Measurements from ENCODE around the gene PHACTR4. TPM values are rescaled to one million over a fixed set of nuclear protein-coding genes. Genes with fewer than 3 reads are reported as not detected.
A peak's percentile ranks its signal among the peaks of the same experiment; 100 is the strongest.

The PHACTR4 gene
- total and polyA plus RNA-seq, 4 donors = 15.1 to 34.9 (median 20.6) TPM

DNA sequence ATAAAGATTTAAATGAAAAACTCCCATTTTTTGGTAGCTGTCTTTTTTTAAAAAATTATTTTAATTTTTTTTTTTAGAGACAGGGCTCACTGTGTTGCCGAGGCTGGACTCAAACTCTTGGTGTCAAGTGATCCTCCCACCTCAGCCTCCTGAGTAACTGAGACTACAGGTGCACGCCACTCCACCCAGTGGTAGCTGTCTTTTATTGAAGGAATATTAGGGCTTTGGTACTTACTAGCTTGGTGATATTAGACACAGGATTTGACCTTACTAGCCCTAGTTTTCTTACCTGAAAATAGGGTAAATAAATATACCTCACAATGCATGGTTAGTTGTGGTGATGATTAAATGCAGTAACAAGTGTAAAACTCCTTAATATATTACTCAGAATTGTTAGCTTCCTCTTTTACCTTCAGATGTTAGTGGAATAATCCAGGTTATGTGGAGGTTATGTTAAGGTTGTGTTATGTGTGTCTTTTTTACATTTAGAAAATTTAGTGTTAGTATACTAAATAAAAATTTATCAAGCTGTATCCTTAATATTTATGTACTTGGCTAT is 66.8 kb downstream of the PHACTR4 start:
- Histone ChIP-seq H3K27ac (ENCODE audit: low read depth in 1 of 2, low read length in 1 of 2) (peak overlapping the region in 1 of 2 donors; percentile 31), H3K27me3 (ENCODE audit: control insufficient read depth in 3 of 3, insufficient read depth in 3 of 3, low read length in 2 of 3) (no peaks in the 10 kb centered on the region), H3K4me1 (ENCODE audit: control insufficient read depth in 5 of 5, insufficient read depth in 5 of 5, low read length in 5 of 5) (peaks cover 0 to 6% (median 3%) of the 10 kb centered on the region in 5 donors), H3K9ac (ENCODE audit: insufficient read depth in 1 of 2, low read length in 2 of 2) (no peak overlapping the region), H3K4me3 (no peak overlapping the region), H3K9me3 (ENCODE audit: control insufficient read depth in 4 of 4, insufficient read depth in 3 of 4, low read length in 3 of 4) (no peaks in the 10 kb centered on the region), H3K36me3 (ENCODE audit: control insufficient read depth in 4 of 4, insufficient read depth in 4 of 4, low read length in 4 of 4) (no peaks in the 10 kb centered on the region)
- no peak for ATAC-seq (ENCODE audit: insufficient read depth, low FRiP score)
- DNase-seq = no peak
- 68 to 70% methylated on average over 2 of the region's 2 CpGs for WGBS, 2 donors
- TF ChIP-seq, protein P1, sequence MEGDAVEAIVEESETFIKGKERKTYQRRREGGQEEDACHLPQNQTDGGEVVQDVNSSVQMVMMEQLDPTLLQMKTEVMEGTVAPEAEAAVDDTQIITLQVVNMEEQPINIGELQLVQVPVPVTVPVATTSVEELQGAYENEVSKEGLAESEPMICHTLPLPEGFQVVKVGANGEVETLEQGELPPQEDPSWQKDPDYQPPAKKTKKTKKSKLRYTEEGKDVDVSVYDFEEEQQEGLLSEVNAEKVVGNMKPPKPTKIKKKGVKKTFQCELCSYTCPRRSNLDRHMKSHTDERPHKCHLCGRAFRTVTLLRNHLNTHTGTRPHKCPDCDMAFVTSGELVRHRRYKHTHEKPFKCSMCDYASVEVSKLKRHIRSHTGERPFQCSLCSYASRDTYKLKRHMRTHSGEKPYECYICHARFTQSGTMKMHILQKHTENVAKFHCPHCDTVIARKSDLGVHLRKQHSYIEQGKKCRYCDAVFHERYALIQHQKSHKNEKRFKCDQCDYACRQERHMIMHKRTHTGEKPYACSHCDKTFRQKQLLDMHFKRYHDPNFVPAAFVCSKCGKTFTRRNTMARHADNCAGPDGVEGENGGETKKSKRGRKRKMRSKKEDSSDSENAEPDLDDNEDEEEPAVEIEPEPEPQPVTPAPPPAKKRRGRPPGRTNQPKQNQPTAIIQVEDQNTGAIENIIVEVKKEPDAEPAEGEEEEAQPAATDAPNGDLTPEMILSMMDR (IDR thresholded peaks at IDR 0.05; ENCODE audit: control extremely low read depth, extremely low read depth) = no peak

DNA sequence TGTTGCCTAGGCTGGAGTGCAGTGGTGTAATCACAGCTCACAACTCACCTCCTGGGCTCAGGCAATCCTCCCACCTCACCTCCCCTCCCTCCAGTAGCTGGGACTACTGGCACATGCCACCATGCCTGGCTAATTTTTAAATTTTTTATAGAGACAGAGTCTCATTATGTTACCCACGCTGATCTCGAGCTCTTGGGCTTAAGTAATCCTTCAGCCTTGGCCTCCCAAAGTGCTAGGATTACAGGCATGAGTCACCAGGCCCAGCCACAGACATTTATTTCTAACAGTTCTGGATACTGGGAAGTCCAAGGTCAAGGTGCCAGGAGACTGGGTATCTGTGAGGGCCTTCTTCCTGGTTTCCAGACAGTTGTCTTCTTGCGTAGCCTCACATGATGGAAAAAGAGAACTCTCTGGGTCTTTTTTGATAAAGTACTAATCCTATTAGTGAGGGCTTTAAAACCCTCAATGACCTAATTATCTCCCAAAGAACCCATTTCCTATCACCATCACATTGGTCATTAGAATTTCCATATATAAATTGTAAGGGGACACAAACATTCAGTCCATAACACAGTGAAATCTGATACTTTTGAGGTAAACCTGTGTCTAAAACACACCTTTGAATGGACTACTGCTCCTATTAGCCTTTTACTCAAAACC is 67.9 kb downstream of the PHACTR4 start:
- no peaks in the 10 kb centered on the region for H3K36me3 ChIP-seq (ENCODE audit: control insufficient read depth in 4 of 4, insufficient read depth in 4 of 4, low read length in 4 of 4)
- H3K9me3 ChIP-seq (ENCODE audit: control insufficient read depth in 4 of 4, insufficient read depth in 3 of 4, low read length in 3 of 4) = no peaks in the 10 kb centered on the region
- H3K27me3 ChIP-seq (ENCODE audit: control insufficient read depth in 3 of 3, insufficient read depth in 3 of 3, low read length in 2 of 3) = no peaks in the 10 kb centered on the region
- ATAC-seq (ENCODE audit: insufficient read depth, low FRiP score) = no peak
- H3K27ac ChIP-seq (ENCODE audit: low read depth in 1 of 2, low read length in 1 of 2) = peak overlapping the region; percentile 68 to 86
- 48 to 62% methylated on average over 3 of the region's 3 CpGs for WGBS, 2 donors
- peak overlapping the region in 1 of 2 donors; percentile 26 for H3K9ac ChIP-seq (ENCODE audit: insufficient read depth in 1 of 2, low read length in 2 of 2)
- no peak for DNase-seq
- no peak overlapping the region for H3K4me3 ChIP-seq
- peaks cover 0 to 6% (median 3%) of the 10 kb centered on the region in 5 donors for H3K4me1 ChIP-seq (ENCODE audit: control insufficient read depth in 5 of 5, insufficient read depth in 5 of 5, low read length in 5 of 5)
- TF ChIP-seq, protein P1 (IDR thresholded peaks at IDR 0.05; ENCODE audit: control extremely low read depth, extremely low read depth) = no peak

DNA sequence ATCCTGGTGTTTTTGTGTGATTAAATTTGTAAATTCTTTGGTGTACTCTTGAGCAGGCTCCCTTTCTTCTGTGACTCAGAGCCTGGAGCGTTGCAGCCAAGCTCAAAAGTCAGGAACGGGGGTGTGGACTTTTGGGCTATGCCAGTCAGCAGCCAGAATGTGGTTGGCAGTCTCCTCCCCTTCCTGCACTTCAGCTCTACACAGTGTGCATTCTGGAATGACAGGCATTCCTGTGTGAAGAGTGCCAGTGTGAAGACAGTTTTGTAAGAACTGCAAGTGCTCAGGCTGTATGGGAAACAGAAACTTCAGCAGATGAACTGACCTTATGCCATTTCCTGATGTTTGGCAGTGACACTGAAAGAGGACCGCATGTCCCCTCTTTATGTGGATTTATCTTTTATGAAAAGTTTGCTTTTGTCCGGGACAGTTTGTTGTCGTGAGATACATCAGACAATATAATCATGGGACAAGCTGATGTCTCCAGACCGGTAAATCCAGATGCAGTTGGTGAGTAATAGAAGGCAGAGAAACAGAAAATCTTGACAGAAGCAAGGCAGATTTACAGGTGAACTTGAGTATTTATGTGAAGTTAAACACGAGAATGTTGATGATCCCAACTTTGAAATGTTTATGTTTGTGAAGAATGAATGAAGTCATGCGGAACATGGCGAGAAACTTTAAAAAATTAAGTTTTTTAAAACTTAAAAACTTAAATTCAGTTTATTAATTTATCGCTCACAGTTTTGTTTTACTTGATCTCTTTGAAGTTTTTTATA is 68.6 kb downstream of the PHACTR4 start:
- DNase-seq = peak; percentile 67 to 85 (median 72)
- Histone ChIP-seq H3K27ac (ENCODE audit: low read depth in 1 of 2, low read length in 1 of 2) (peak overlapping the region; percentile 60 to 68), H3K4me1 (ENCODE audit: control insufficient read depth in 5 of 5, insufficient read depth in 5 of 5, low read length in 5 of 5) (peaks cover 0 to 6% (median 3%) of the 10 kb centered on the region in 5 donors), H3K36me3 (ENCODE audit: control insufficient read depth in 4 of 4, insufficient read depth in 4 of 4, low read length in 4 of 4) (no peaks in the 10 kb centered on the region), H3K9me3 (ENCODE audit: control insufficient read depth in 4 of 4, insufficient read depth in 3 of 4, low read length in 3 of 4) (no peaks in the 10 kb centered on the region), H3K4me3 (peak overlapping the region; percentile 15), H3K9ac (ENCODE audit: insufficient read depth in 1 of 2, low read length in 2 of 2) (peak overlapping the region in 1 of 2 donors; percentile 1), H3K27me3 (ENCODE audit: control insufficient read depth in 3 of 3, insufficient read depth in 3 of 3, low read length in 2 of 3) (no peaks in the 10 kb centered on the region)
- 22 to 27% methylated on average over 10 of the region's 10 CpGs for WGBS, 2 donors
- peak; percentile 96 for ATAC-seq (ENCODE audit: insufficient read depth, low FRiP score)
- TF ChIP-seq, protein P1 (IDR thresholded peaks at IDR 0.05; ENCODE audit: control extremely low read depth, extremely low read depth) = no peak
